Activated T-helper 2 cell treated with anti-CD3 and anti-CD28 coated beads, Interferon-gamma antibody, Interleukin-2, Interleukin-4, amounts not matched to agents 10 μg/mL and 5 μg/mL and 100 μg/mL, durations not matched to agents 14 hours and 24 hours and 36 hours (primary cell): ENCODE results near the gene GALNT2. TPM values are rescaled to one million over a fixed set of nuclear protein-coding genes. Genes with fewer than 3 reads are reported as not detected.

Experiments used
- DNase-seq: peaks from one replicate; pipeline ENCODE4 v3.0.0; 2021; ENCODE audit warnings: low spot score
- H3K27ac Mint-ChIP-seq: one replicate; pipeline ENCODE4 v1.8.0; 2021; ENCODE audit warnings: mixed read lengths
- H3K27me3 Mint-ChIP-seq: one replicate; pipeline ENCODE4 v1.8.0; 2021; ENCODE audit warnings: low read depth, mixed read lengths
- H3K36me3 Mint-ChIP-seq: one replicate; pipeline ENCODE4 v1.8.0; 2021; ENCODE audit warnings: low read depth, mixed read lengths
- H3K4me1 Mint-ChIP-seq: one replicate; pipeline ENCODE4 v1.8.0; 2021; ENCODE audit warnings: low read depth, mixed read lengths
- H3K4me3 Mint-ChIP-seq: one replicate; pipeline ENCODE4 v1.8.0; 2021; ENCODE audit warnings: low read depth, mild to moderate bottlenecking, moderate library complexity, mixed read lengths
- H3K9me3 Mint-ChIP-seq: one replicate; pipeline ENCODE4 v1.8.0; 2021; ENCODE audit warnings: mixed read lengths
- intact Hi-C: fragments of 100-400 bp; cut with micrococcal nuclease; formaldehyde crosslinking; loops from one replicate; pipeline ENCODE4 v1.15.1; 2023
- total RNA-seq: library from RNA; stranded (reverse); gene quantifications from 2 replicates; pipeline ENCODE4 v1.2.3, GENCODE V29; 2022

GALNT2 gene
- total RNA-seq, 1 donor from 2014 or later: 59.3 TPM

DNA sequence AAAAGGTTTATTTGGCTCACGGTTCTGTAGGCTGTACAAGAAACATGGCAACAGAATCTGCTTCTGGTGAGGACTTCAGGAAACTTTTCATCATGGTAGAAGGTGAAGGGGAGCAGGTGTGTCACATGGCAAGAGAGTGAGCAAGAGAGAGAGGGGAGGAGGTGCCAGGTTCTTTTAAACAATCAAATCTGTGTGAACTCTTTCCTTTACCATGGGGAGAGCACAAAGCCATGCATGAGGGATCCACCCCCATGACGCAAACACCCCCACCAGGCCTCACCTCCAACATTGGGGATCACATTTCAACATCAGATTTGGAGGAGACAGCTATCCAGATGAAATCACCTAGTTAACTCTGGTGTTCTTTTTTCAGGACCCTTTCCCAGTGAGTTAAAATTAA lies 103.6 kb downstream of the GALNT2 start:
- Mint-ChIP-seq H3K27me3 (no peaks in the 10 kb centered on the region), H3K36me3 (no peaks in the 10 kb centered on the region), H3K4me3 (no peak overlapping the region), H3K4me1 (peaks cover 34% of the 10 kb centered on the region), H3K27ac (no peak overlapping the region), H3K9me3 (no peaks in the 10 kb centered on the region)
- DNase-seq: no peak
- intact Hi-C loops: no loop called here

DNA sequence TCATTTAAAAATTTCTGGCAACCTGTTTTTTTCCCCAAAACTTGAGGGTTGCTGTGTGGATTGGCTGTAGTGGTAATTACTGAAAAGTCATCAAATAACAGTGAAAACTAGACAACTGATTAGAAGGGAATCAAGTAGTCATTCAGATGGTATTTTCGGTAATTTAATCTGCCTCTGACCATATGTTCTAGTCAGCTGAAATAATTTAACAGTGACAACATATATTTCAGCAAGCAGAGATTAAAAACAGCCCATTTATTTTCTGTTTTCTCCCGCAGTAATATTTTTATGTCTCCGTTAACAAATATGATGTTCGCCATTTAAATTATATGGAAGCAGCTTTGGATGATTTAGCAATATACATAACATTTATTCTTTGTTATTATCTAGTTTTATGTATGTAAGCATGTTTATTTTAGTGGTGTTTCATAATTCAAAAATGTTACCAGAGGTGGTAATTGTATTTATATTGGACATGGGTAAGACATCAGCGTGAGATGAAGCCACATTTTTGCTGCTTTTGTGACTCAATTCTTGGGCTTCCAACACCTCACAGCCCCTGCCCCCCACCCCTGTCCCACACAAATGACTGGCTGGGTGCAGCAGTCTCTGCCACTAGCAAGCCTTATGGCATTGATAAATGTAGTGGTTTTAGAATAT lies 104.4 kb downstream of the GALNT2 start:
- no peak for DNase-seq
- intact Hi-C loops: no loop called here
- Mint-ChIP-seq H3K9me3 (no peaks in the 10 kb centered on the region), H3K36me3 (no peaks in the 10 kb centered on the region), H3K27me3 (no peaks in the 10 kb centered on the region), H3K4me1 (peaks cover 35% of the 10 kb centered on the region), H3K27ac (no peak overlapping the region), H3K4me3 (no peak overlapping the region)

DNA sequence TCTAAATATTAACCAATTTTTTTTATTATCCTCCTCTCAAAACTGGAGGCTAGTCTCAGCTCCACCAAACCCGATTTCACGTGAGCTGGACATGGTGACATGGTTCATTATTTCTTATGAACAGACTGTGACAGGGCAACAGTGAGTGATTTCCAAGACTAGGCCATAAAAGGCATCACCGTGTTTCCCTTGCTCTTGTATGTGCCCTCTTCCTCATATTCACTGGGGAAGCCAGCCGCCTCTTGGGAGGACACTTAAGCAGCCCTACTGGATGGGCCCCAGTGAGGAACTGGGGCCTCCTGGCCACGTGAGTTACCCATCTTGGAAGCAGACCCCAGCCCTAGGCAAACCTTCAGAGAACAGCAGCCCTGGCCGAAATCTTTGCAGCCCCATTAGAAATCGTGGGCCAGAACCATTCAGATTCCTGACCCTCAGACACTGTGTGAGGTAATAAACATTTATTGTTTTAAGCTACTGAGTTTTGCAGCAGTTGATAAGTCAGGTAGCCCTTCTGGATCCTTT lies 105.0 kb downstream of the GALNT2 start:
- no peak for DNase-seq
- intact Hi-C loops: no loop called here
- Mint-ChIP-seq H3K36me3 (no peaks in the 10 kb centered on the region), H3K27me3 (no peaks in the 10 kb centered on the region), H3K4me1 (peaks cover 33% of the 10 kb centered on the region), H3K4me3 (no peak overlapping the region), H3K9me3 (no peaks in the 10 kb centered on the region), H3K27ac (no peak overlapping the region)

DNA sequence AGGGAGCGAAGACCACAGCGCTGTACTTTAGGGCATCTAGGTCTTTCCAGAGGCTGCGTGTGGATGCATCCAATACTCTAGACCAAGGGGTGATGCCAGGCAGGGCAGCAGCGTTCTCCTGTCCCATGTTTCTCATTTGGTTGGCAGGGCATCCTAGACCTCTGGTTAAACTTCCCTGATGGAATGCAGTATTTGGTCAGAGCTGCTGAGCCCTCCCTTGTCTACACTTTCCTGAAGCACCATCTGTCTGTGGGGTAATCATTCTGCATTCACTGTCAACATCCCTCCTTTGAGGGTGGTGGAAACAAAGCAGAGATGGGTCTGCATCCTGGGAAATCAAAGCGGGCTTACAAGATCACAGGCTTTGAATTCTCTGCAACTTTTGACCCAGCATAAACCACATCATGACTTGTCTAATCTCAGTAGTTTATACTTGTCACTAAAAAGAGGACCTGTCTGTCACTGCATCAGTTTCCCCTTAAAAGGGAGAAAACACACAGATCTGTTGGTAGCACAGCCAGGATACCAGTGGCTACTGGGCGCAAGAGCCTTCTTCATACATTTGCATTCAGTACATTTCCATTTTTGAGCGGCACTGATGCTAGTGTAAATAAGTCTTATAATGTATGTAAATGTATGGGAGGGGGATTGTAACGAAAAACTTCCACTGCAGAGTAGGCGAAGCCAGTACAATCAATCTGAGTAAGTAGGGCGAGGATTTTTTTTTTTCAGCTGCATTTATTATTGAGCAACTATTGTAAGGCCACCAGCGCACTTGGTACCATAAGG lies 106.3 kb downstream of the GALNT2 start:
- peaks cover 5% of the 10 kb centered on the region for H3K36me3 Mint-ChIP-seq
- H3K4me1 Mint-ChIP-seq: peaks cover 29% of the 10 kb centered on the region
- no peak overlapping the region for H3K27ac Mint-ChIP-seq
- no peaks in the 10 kb centered on the region for H3K9me3 Mint-ChIP-seq
- no peaks in the 10 kb centered on the region for H3K27me3 Mint-ChIP-seq
- no peak for DNase-seq
- H3K4me3 Mint-ChIP-seq: no peak overlapping the region
- intact Hi-C loops: no loop called here

DNA sequence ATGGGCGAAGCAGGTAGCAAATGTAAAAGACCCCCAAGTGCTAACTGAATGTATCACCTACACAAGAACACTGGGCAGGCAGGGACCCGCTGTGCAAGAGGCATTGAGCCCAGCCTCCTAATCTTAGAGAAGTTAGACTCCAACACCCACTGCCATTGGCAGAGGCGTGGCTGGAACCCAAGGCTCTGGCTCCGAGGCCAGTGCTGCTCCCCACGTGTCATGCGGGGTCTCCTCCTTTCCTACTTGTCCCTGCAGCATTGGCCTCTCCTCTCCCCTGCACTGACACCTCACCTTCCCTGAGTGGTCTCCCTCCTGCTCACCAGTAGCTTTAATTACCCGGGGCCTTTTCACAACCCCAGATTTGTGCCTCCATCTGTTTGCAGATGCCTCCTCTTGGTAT lies 107.0 kb downstream of the GALNT2 start:
- peaks cover 9% of the 10 kb centered on the region for H3K36me3 Mint-ChIP-seq
- H3K27me3 Mint-ChIP-seq: no peaks in the 10 kb centered on the region
- peaks cover 26% of the 10 kb centered on the region for H3K4me1 Mint-ChIP-seq
- no peak overlapping the region for H3K27ac Mint-ChIP-seq
- H3K9me3 Mint-ChIP-seq: no peaks in the 10 kb centered on the region
- intact Hi-C loops: no loop called here
- DNase-seq: no peak
- no peak overlapping the region for H3K4me3 Mint-ChIP-seq

DNA sequence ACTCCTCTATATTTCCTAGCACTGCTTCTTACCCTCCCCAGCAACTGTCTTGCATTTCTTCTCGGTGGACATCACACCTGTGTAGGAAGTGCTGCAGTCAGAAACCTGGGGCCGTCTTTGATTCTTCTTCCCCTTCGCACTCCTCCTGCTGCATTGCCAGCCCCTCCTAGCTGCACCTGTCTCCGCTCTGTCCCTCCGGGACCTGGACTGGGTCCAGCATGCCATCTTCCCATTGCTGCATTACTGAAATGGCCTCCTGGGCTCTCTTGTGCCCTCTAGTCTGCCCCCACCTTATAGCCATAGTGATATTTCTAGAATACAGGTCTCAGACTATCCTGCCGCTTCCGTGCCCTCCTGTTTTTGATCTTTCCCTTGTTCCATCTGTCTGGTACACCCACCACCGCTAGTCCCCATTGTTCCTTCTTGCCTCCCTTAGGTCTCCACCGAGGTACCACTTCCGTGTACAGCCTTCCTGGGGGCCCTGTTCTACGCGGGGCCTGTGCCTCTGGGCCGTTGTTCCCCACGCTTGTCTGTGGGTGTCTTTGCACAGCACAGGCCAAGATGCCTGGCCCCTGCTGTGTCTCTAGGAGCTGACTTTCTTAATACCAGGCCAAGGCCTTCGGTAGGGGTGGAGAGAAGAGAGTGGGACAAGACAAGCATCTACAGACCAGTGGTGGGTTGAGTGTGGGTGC lies 107.6 kb downstream of the GALNT2 start:
- DNase-seq: no peak
- H3K4me1 Mint-ChIP-seq: peaks cover 21% of the 10 kb centered on the region
- intact Hi-C loops: no loop called here
- H3K27me3 Mint-ChIP-seq: no peaks in the 10 kb centered on the region
- no peak overlapping the region for H3K4me3 Mint-ChIP-seq
- peaks cover 13% of the 10 kb centered on the region for H3K36me3 Mint-ChIP-seq
- no peaks in the 10 kb centered on the region for H3K9me3 Mint-ChIP-seq
- H3K27ac Mint-ChIP-seq: no peak overlapping the region

DNA sequence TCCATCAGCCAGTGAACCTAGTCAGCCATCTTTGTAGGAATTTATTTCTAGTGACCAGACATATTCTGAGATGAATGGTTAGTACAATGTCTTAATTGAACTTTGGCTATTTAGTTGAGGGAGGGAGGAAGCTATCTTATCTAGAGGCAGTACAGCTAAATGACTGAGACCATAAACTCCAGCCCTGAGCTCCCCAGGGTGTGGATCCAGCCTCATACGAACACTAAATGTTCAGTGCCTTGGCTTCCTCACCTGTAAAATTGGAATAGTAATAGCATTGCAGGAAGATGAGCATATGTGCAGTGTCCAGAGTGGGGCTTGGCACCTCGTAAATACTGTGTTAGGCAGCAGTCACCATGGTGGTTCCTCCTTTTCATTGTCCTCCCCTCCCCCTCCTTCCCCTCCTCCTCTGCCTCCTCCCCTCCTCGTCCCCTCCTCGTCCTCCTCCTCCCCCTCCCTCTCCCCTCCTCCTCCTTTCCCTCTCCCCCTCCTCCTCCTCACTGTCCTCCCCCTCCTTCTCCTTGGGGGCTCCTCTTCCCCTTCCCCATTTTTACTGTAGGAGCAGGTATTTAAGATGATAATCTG lies 108.2 kb downstream of the GALNT2 start:
- H3K27ac Mint-ChIP-seq: no peak overlapping the region
- H3K36me3 Mint-ChIP-seq: peaks cover 17% of the 10 kb centered on the region
- intact Hi-C loops: no loop called here
- H3K4me1 Mint-ChIP-seq: peaks cover 15% of the 10 kb centered on the region
- DNase-seq: no peak
- H3K9me3 Mint-ChIP-seq: no peaks in the 10 kb centered on the region
- no peak overlapping the region for H3K4me3 Mint-ChIP-seq
- H3K27me3 Mint-ChIP-seq: no peaks in the 10 kb centered on the region

DNA sequence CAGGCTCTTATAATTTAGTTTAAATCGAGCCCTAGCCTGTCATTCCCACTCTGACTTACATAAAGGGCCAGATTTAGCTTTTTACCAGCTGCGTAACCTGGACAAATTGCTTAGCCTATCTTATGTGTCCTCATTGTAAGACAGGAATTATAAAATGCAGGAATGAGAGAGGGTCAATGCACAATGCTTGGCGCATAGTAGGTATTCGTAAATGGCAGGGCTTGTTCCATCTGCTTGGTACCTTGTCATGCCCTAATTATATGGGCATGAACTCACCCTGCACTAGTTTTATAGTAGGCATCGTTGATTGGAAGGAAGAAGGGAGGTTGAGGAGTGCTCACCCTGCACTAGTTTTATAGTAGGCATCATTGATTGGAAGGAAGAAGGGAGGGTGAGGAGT lies 108.8 kb downstream of the GALNT2 start:
- no peaks in the 10 kb centered on the region for H3K9me3 Mint-ChIP-seq
- no peaks in the 10 kb centered on the region for H3K27me3 Mint-ChIP-seq
- intact Hi-C loops: no loop called here
- H3K27ac Mint-ChIP-seq: no peak overlapping the region
- H3K36me3 Mint-ChIP-seq: peaks cover 21% of the 10 kb centered on the region
- H3K4me1 Mint-ChIP-seq: peaks cover 13% of the 10 kb centered on the region
- H3K4me3 Mint-ChIP-seq: no peak overlapping the region
- no peak for DNase-seq

DNA sequence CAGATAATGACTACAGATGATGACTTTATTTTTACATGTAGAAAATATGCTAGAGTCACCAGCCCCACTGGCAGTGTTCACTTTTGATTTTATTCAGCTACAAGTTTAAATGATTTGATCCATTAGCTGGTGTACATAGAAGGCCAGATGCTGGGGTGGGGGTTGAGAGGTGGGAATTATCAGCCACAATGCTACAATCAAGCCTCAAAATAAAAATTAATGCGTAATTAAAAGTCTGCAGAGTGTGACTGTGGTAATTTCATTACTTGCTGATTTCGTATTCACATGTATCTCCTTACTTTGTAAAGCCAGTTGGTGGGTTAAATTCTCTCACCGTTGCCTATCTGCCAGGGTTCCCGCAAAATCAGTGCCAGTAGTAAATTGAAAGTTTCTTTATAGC lies 109.3 kb downstream of the GALNT2 start:
- Mint-ChIP-seq H3K27ac (no peak overlapping the region), H3K4me1 (peaks cover 16% of the 10 kb centered on the region), H3K27me3 (no peaks in the 10 kb centered on the region), H3K9me3 (no peaks in the 10 kb centered on the region), H3K36me3 (peaks cover 26% of the 10 kb centered on the region), H3K4me3 (no peak overlapping the region)
- intact Hi-C loops: no loop called here
- no peak for DNase-seq

DNA sequence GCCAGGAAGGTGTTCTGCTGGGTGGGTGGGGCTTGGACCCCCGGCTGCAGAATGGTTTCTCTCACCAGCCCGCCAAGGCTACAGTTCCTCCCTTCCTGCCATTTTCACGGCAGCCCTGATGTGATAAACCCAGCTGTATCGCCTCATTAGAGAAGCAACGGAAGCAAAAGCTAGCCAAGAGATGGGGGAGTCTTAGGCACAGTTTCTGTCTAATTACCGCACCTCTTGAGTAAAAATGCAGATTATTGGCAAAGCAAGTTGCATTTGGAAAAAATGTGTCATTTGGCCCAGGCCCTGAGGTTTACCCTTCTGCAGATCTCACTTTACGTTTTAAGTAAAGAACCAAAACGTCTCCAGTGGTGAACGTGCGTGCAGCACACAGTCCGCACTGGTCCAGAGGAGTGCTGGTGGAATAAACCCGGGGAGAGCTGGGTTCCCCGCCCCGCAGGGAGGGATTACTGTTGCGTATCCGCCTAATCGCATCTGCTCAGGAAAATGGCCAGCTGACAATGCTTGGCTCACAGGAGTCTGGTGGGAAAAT lies 109.9 kb downstream of the GALNT2 start:
- DNase-seq: no peak
- intact Hi-C loops: no loop called here
- Mint-ChIP-seq H3K9me3 (no peaks in the 10 kb centered on the region), H3K36me3 (peaks cover 29% of the 10 kb centered on the region), H3K27ac (no peak overlapping the region), H3K4me1 (peaks cover 16% of the 10 kb centered on the region), H3K4me3 (no peak overlapping the region), H3K27me3 (no peaks in the 10 kb centered on the region)

DNA sequence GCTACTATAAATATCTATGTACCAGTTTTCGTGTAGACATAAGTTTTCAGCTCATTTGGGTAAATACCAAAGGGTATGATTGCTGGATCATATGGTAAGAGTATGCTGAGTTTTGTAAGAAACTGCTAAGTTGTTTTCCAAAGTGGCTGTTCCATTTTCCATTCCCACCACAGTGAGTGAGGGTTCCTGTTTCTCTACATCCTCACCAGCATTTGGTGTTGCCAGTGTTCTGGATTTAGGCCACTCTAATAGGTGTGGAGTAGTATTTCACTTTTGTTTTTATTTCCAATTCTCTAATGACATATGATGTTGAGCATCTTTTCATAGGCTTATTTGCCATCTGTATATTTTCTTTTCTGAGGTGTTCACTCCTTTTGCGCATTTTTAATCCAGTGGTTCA lies 112.2 kb downstream of the GALNT2 start:
- H3K9me3 Mint-ChIP-seq: no peaks in the 10 kb centered on the region
- DNase-seq: no peak
- intact Hi-C loops: no loop called here

DNA sequence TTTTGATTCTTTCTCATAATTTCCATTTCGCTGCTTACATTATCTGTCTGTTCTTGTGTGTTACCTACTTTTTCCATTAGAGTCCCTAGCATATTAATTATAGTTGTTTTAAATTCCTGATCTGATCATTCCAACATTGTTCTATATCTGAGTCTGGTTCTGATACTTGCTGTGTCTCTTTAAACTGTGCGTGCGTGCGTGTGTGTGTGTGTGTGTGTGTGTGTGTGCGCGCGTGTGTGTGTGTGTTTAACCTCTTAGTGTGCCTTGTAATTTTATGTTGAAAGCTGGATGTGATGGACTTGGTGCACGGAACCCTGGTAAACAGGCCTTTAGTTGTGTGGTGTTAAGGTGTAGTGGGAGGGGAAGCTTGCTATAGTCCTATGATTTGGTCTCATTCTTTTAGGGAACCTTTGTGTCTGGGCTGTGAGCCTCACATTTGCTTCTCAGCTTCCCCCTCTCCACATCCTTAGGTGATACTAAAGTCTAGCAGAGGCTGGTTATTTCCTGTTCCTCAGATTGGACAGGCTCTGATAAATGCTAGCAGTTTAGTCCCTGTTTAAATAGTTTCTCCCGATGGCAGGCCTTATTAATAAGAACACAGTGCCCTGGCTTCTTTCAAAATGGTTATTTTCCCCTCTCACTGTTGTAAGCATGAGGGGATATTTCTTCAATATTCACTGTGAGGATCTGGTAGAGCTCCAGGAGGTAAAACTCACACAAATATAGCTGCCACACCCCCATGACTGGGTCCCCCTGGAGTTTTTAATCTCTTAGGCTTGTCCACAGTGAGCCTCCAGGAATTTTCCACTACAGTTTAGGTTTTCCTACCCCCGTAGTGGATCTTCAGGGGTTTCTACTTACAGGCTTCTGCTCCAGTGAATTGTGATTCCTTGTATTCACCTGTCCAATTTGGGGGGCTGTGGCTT lies 118.3 kb downstream of the GALNT2 start:
- H3K36me3 Mint-ChIP-seq: peaks cover 39% of the 10 kb centered on the region
- H3K9me3 Mint-ChIP-seq: no peaks in the 10 kb centered on the region
- intact Hi-C loops: loop anchor here (2.0 to 5.0 kb wide), 2 partner anchors 23 to 87 kb away; no protein-coding TSS in a partner anchor
- no peak for DNase-seq
- no peaks in the 10 kb centered on the region for H3K27me3 Mint-ChIP-seq
- peak overlapping the region; percentile 23 for H3K27ac Mint-ChIP-seq
- H3K4me1 Mint-ChIP-seq: peaks cover 50% of the 10 kb centered on the region
- no peak overlapping the region for H3K4me3 Mint-ChIP-seq

More for the DNA sequence above, 112.2 kb downstream of the GALNT2 start:
- Mint-ChIP-seq H3K27ac (no peak overlapping the region), H3K4me3 (no peak overlapping the region), H3K27me3 (no peaks in the 10 kb centered on the region), H3K36me3 (peaks cover 33% of the 10 kb centered on the region), H3K4me1 (peaks cover 19% of the 10 kb centered on the region)
